CD14-positive monocyte (primary cell): Measurements from ENCODE around the gene LRSAM1. TPM values are rescaled to one million over a fixed set of nuclear protein-coding genes. Genes with fewer than 3 reads are reported as not detected.

Source experiments
- DNase-seq, 3 donors: peaks; one replicate each; pipeline ENCODE4 v3.0.0-alpha.2; 2011 to 2022
- H2AFZ ChIP-seq: 2 replicates; pipeline ENCODE4 v1.6.0; 2012; ENCODE audit warnings: mild to moderate bottlenecking, low read depth, low read length, inconsistent platforms; ENCODE audit not compliant: insufficient read depth, poor library complexity, severe bottlenecking
- H3K27ac ChIP-seq, 2 donors: 1 replicate in 1 of 2; 2 replicates in 1 of 2; pipeline ENCODE4 v1.5.1; 2012 to 2013; ENCODE audit warnings: low read length in 2 of 2, control low read depth in 1 of 2, inconsistent platforms in 1 of 2, low read depth in 1 of 2, mild to moderate bottlenecking in 1 of 2
- H3K27me3 ChIP-seq, 2 donors: one replicate each; pipeline versions ENCODE4 v1.6.0 to v1.6.1; 2011 to 2013; ENCODE audit warnings: low read length in 2 of 2; ENCODE audit not compliant: control insufficient read depth in 2 of 2, insufficient read depth in 2 of 2
- H3K36me3 ChIP-seq, 2 donors: replicated peaks in 1 of 2; 1 replicate in 1 of 2; 2 replicates in 1 of 2; pipeline versions ENCODE4 v1.5.1 to v1.6.1; 2012 to 2013; ENCODE audit warnings: low read length in 2 of 2, control low read depth in 1 of 2, inconsistent platforms in 1 of 2, mild to moderate bottlenecking in 1 of 2; ENCODE audit not compliant: insufficient read depth in 2 of 2, control insufficient read depth in 1 of 2
- H3K4me1 ChIP-seq, 2 donors: 1 replicate in 1 of 2; 2 replicates in 1 of 2; pipeline versions ENCODE4 v1.5.1 to v1.6.1; 2012 to 2013; ENCODE audit warnings: low read length in 2 of 2, control low read depth in 1 of 2, inconsistent platforms in 1 of 2, mild to moderate bottlenecking in 1 of 2, moderate library complexity in 1 of 2; ENCODE audit not compliant: insufficient read depth in 2 of 2, control insufficient read depth in 1 of 2
- H3K4me2 ChIP-seq: replicated peaks from 2 replicates; pipeline ENCODE3; 2012; ENCODE audit warnings: low read length, moderate library complexity, mild to moderate bottlenecking; ENCODE audit not compliant: poor library complexity, severe bottlenecking; ENCODE audit errors: extremely low read depth
- H3K4me3 ChIP-seq, 3 experiments: fragments of 200-600 bp in 1 of 3; sonication (generic) in 1 of 3; replicated peaks in 1 of 3; 1 replicate in 2 of 3; 2 replicates in 1 of 3; pipeline ENCODE4 v1.5.1; 2011 to 2013; ENCODE audit warnings: low read length in 3 of 3, mild to moderate bottlenecking in 3 of 3, control low read depth in 2 of 3, low read depth in 2 of 3, inconsistent platforms in 1 of 3, moderate library complexity in 1 of 3
- H3K79me2 ChIP-seq: 2 replicates; pipeline ENCODE4 v1.6.0; 2012; ENCODE audit warnings: mild to moderate bottlenecking, control low read depth, inconsistent platforms, low read length, moderate library complexity; ENCODE audit not compliant: insufficient read depth
- H3K9ac ChIP-seq: 2 replicates; pipeline ENCODE4 v1.6.0; 2017; ENCODE audit warnings: low read length, mild to moderate bottlenecking; ENCODE audit not compliant: insufficient read depth, poor library complexity, severe bottlenecking
- H3K9me3 ChIP-seq, 2 donors: replicated peaks in 1 of 2; 1 replicate in 1 of 2; 2 replicates in 1 of 2; pipeline versions ENCODE4 v1.5.1 to v1.6.1; 2012 to 2013; ENCODE audit warnings: low read length in 2 of 2, control low read depth in 1 of 2; ENCODE audit not compliant: control insufficient read depth in 1 of 2, insufficient read depth in 1 of 2
- H4K20me1 ChIP-seq: 2 replicates; pipeline ENCODE4 v1.6.0; 2012; ENCODE audit warnings: mild to moderate bottlenecking, low read length, control low read depth, moderate library complexity; ENCODE audit not compliant: insufficient read depth
- H3K27ac Mint-ChIP-seq, 7 donors: one replicate each; pipeline ENCODE4 v1.8.0; 2020; ENCODE audit warnings: mild to moderate bottlenecking in 7 of 7, mixed read lengths in 7 of 7, moderate library complexity in 6 of 7, inconsistent platforms in 2 of 7
- H3K27me3 Mint-ChIP-seq, 3 donors: one replicate each; pipeline ENCODE4 v1.8.0; 2021 to 2022; ENCODE audit warnings: low read depth in 3 of 3, mild to moderate bottlenecking in 3 of 3, mixed read lengths in 3 of 3, moderate library complexity in 3 of 3, inconsistent platforms in 1 of 3
- H3K36me3 Mint-ChIP-seq, 2 donors: one replicate each; pipeline ENCODE4 v1.8.0; 2020; ENCODE audit warnings: mixed read lengths in 2 of 2, inconsistent platforms in 1 of 2, mild to moderate bottlenecking in 1 of 2
- H3K4me1 Mint-ChIP-seq: one replicate; pipeline ENCODE4 v1.8.0; 2020; ENCODE audit warnings: mild to moderate bottlenecking, mixed read lengths
- H3K4me3 Mint-ChIP-seq, 2 donors: one replicate each; pipeline ENCODE4 v1.8.0; 2020; ENCODE audit warnings: mild to moderate bottlenecking in 2 of 2, mixed read lengths in 2 of 2, moderate library complexity in 1 of 2
- H3K9me3 Mint-ChIP-seq, 7 donors: one replicate each; pipeline ENCODE4 v1.8.0; 2020 to 2022; ENCODE audit warnings: mixed read lengths in 7 of 7, mild to moderate bottlenecking in 6 of 7, moderate library complexity in 6 of 7, inconsistent platforms in 2 of 7
- CTCF ChIP-seq: fragments of 200-600 bp; IDR thresholded peaks from one replicate; pipeline ENCODE4 v1.8.0; 2022; ENCODE audit warnings: antibody characterized with exemption, mild to moderate bottlenecking
- WGBS: methylation state at CpG from one replicate; pipeline ENCODE4 v1.1.5; 2013; ENCODE audit warnings: missing lambda C conversion rate; ENCODE audit not compliant: insufficient coverage; 5-methylcytosine and 5-hydroxymethylcytosine counted together
- intact Hi-C, 2 donors: fragments of 100-400 bp; cut with micrococcal nuclease; formaldehyde crosslinking; loops; one replicate each; pipeline versions ENCODE4 v1.15.0 to v1.15.1; 2023
- polyA plus RNA-seq, 3 donors: library from polyadenylated mRNA; depleted of rRNA in 1 of 3; unstranded in 2 of 3; stranded (reverse) in 1 of 3; fragments of 300-500 nt in 2 of 3; fragments of >200 nt in 1 of 3; fragmentation: Illumina TruSeq in 2 of 3; gene quantifications; 1 replicate in 2 of 3; 2 replicates in 1 of 3; pipeline ENCODE4 v1.2.3, GENCODE V29; 2012 to 2021

Gene LRSAM1
- polyA plus RNA-seq, 3 donors: 6.0 to 19.8 (median 8.2) TPM

- Histone ChIP-seq H3K4me3 (no peak overlapping the region), H3K4me2 (no peak overlapping the region), H4K20me1 (peaks cover 50% of the 10 kb centered on the region), H3K9ac (no peak overlapping the region), H3K9me3 (peaks cover 0 to 8% of the 10 kb centered on the region in 2 donors), H3K36me3 (peaks cover 61 to 70% of the 10 kb centered on the region in 2 donors), H2AFZ (no peak overlapping the region), H3K27ac (peak overlapping the region in 1 of 2 donors; percentile 46), H3K4me1 (peaks cover 29 to 34% of the 10 kb centered on the region in 2 donors), H3K79me2 (peaks cover 49% of the 10 kb centered on the region), H3K27me3 (no peaks in the 10 kb centered on the region)
- DNase-seq: peak in 1 of 3 donors; percentile 51
- Mint-ChIP-seq H3K4me3 (no peak overlapping the region), H3K9me3 (peaks cover 0 to 15% (median 8%) of the 10 kb centered on the region in 7 donors), H3K27me3 (peaks cover 0 to 1% (median 0%) of the 10 kb centered on the region in 3 donors), H3K36me3 (peaks cover 62 to 71% of the 10 kb centered on the region in 2 donors), H3K27ac (peak overlapping the region; percentile 46 to 85 (median 66)), H3K4me1 (peaks cover 36% of the 10 kb centered on the region)
- no peak for TF ChIP-seq CTCF
- intact Hi-C loops: no loop called here
- 91% methylated on average over 2 of the region's 7 CpGs for WGBS
Measured at GRCh38 chr9:127447416-127448111, 3.7 kb upstream of the LRSAM1 start.

GRCh38 chr9:127448112-127448805 is 3.1 kb upstream of the LRSAM1 start:
- Histone ChIP-seq H3K4me2 (no peak overlapping the region), H3K9me3 (peaks cover 0 to 8% of the 10 kb centered on the region in 2 donors), H3K27me3 (no peaks in the 10 kb centered on the region), H3K4me3 (no peak overlapping the region), H3K4me1 (peaks cover 33 to 37% of the 10 kb centered on the region in 2 donors), H3K9ac (no peak overlapping the region), H3K27ac (peak overlapping the region in 1 of 2 donors; percentile 46), H3K79me2 (peaks cover 52% of the 10 kb centered on the region), H4K20me1 (peaks cover 50% of the 10 kb centered on the region), H3K36me3 (peaks cover 56 to 64% of the 10 kb centered on the region in 2 donors), H2AFZ (no peak overlapping the region)
- Mint-ChIP-seq H3K4me3 (no peak overlapping the region), H3K4me1 (peaks cover 38% of the 10 kb centered on the region), H3K36me3 (peaks cover 58 to 69% of the 10 kb centered on the region in 2 donors), H3K27me3 (peaks cover 0 to 1% (median 0%) of the 10 kb centered on the region in 3 donors), H3K27ac (peak overlapping the region in 6 of 7 donors; percentile 18 to 84 (median 49)), H3K9me3 (peaks cover 0 to 15% (median 8%) of the 10 kb centered on the region in 7 donors)
- no peak for DNase-seq
- WGBS: 100% methylated on average over 8 of the region's 8 CpGs
- TF ChIP-seq CTCF: no peak
- intact Hi-C loops: no loop called here
